ENCODE measurements around the gene TRIM26. TPM values are rescaled to one million over a fixed set of nuclear protein-coding genes. Genes with fewer than 3 reads are reported as not detected.

TRIM26 gene, protein sequence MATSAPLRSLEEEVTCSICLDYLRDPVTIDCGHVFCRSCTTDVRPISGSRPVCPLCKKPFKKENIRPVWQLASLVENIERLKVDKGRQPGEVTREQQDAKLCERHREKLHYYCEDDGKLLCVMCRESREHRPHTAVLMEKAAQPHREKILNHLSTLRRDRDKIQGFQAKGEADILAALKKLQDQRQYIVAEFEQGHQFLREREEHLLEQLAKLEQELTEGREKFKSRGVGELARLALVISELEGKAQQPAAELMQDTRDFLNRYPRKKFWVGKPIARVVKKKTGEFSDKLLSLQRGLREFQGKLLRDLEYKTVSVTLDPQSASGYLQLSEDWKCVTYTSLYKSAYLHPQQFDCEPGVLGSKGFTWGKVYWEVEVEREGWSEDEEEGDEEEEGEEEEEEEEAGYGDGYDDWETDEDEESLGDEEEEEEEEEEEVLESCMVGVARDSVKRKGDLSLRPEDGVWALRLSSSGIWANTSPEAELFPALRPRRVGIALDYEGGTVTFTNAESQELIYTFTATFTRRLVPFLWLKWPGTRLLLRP
- total RNA-seq (10 to 100 TPM; 15.5 to 29.0 (median 23.2) TPM), polyA plus RNA-seq (10 to 100 TPM; 12.0 to 18.0 TPM)
- long read RNA-seq, donor 1, partial matches to known transcripts, result 7 of 24 reads
- long read RNA-seq, donor 1, other reads (novel, unspliced or antisense), result 13 of 24 reads
- long read RNA-seq, donor 2, partial matches to known transcripts, result 3 of 16 reads
- long read RNA-seq, donor 2, other reads (novel, unspliced or antisense), result 10 of 16 reads
- long read RNA-seq, donor 3, partial matches to known transcripts, result 6 of 14 reads
- long read RNA-seq, donor 3, other reads (novel, unspliced or antisense), result 8 of 14 reads

DNA sequence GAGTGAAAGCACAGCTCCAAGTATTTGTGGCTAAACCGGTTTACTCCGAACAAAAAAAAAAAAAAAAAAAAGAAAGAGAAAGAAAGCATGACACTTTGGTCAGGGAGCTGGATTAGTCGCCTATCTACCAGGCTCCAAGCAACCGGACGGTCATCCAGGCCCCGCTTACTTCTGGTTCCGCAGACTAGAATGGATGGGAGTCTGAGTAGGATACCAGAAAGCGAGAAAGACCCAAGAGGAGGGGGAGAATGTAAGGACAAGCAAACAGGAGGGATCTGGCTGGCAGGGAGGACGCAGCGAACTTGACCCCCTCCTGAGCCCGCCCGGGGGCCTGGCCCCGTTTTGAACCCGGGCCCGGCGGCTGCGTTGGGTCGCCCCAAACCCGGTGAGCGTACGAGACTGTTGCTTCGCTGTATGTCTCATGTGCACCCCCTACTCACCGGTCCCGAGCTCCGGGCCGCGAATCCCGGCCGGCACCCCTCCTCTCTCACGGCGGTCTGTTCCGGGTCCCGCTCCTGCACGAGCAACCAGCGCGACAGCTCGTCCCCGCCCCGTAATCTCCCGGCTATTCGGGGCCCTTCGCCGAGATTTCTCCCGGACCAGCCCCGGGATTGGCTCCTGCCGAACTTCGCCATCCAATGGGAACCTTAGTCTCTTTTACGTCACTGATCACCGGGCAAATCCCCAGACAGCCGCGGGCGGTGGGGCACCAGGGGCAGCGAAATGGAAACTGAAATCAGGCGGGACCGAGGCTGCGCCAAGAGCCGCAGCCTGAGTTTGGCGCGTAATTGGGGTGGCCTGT is at the start of gene TRIM26:
Gene TRIM26, minus strand, starts transcription at position 542 of the 802 bp plus-strand sequence. CDS start 14,303 bp downstream, outside the sequence.
- peak within 1 kb of the TSS; percentile 68 to 91 (median 82) for H3K4me3 ChIP-seq
- ATAC-seq (peak; percentile 95 to 98 (median 96)), DNase-seq (peak; percentile 96 to 98)
- peak within 1 kb of the TSS; percentile 82 to 97 (median 94) for H3K27ac ChIP-seq
- H3K36me3 ChIP-seq, result no peaks in the 10 kb centered on the region
- no peaks in the 10 kb centered on the region for H3K27me3 ChIP-seq
- no peaks in the 10 kb centered on the region for H3K9me3 ChIP-seq
- peaks cover 0 to 47% (median 30%) of the 10 kb centered on the region in 9 donors for H3K4me1 ChIP-seq
- 0% methylated on average over 50 to 59 of the region's 59 CpGs for WGBS, 2 donors
- intact Hi-C loops (cut with DNase I), result loop anchor here in 3 of 10 donors (1.0 to 10.0 kb wide), 2 partner anchors 112 to 113 kb away; partner anchors contain the start of gene TRIM39 (in 3 of the 3)
- TF ChIP-seq, protein P1, sequence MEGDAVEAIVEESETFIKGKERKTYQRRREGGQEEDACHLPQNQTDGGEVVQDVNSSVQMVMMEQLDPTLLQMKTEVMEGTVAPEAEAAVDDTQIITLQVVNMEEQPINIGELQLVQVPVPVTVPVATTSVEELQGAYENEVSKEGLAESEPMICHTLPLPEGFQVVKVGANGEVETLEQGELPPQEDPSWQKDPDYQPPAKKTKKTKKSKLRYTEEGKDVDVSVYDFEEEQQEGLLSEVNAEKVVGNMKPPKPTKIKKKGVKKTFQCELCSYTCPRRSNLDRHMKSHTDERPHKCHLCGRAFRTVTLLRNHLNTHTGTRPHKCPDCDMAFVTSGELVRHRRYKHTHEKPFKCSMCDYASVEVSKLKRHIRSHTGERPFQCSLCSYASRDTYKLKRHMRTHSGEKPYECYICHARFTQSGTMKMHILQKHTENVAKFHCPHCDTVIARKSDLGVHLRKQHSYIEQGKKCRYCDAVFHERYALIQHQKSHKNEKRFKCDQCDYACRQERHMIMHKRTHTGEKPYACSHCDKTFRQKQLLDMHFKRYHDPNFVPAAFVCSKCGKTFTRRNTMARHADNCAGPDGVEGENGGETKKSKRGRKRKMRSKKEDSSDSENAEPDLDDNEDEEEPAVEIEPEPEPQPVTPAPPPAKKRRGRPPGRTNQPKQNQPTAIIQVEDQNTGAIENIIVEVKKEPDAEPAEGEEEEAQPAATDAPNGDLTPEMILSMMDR (IDR thresholded peaks at IDR 0.05), result no peak

DNA sequence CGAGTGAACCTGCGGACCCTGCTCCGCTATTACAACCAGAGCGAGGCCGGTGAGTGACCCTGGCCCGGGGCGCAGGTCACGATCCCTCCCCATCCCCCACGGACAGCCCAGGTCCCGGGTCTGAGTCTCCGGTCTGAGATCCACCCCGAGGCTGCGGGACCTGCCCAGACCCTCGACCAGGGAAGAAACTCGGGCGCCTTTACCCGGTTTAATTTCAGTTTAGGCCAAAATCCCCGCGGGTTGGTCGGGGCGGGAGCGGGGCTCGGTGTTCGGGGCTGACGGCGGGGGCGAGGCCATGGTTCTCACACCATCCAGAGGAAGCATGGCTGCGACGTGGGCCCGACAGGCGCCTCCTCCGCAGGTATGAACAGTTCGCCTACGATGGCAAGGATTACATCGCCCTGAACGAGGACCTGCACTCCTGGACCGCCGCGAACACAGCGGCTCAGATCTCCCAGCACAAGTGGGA is 46.9 kb upstream of the TRIM26 start:
- Histone ChIP-seq H3K36me3 (peaks cover 0 to 5% (median 0%) of the 10 kb centered on the region in 9 donors), H3K4me1 (peaks cover 0 to 17% (median 7%) of the 10 kb centered on the region in 9 donors), H3K4me3 (peak overlapping the region; percentile 48 to 99 (median 89)), H3K27me3 (peaks cover 0 to 20% (median 0%) of the 10 kb centered on the region in 7 donors), H3K27ac (peak overlapping the region in 6 of 10 donors; percentile 71 to 91 (median 78)), H3K9me3 (no peaks in the 10 kb centered on the region)
- intact Hi-C loops (cut with DNase I), result loop anchor here in 1 of 10 donors (5.0 kb wide), 1 partner anchor 67 kb away; the partner anchor contains the start of gene TRIM39
- peak in 7 of 8 donors; percentile 5 to 31 (median 20) for ATAC-seq
- WGBS, 2 donors, result 9 to 10% methylated on average over 39 to 40 of the region's 40 CpGs
- TF ChIP-seq, protein P1 (IDR thresholded peaks at IDR 0.05), result peak in 1 of 9 donors; percentile 1
- DNase-seq, result peak in 1 of 2 donors; percentile 13

DNA sequence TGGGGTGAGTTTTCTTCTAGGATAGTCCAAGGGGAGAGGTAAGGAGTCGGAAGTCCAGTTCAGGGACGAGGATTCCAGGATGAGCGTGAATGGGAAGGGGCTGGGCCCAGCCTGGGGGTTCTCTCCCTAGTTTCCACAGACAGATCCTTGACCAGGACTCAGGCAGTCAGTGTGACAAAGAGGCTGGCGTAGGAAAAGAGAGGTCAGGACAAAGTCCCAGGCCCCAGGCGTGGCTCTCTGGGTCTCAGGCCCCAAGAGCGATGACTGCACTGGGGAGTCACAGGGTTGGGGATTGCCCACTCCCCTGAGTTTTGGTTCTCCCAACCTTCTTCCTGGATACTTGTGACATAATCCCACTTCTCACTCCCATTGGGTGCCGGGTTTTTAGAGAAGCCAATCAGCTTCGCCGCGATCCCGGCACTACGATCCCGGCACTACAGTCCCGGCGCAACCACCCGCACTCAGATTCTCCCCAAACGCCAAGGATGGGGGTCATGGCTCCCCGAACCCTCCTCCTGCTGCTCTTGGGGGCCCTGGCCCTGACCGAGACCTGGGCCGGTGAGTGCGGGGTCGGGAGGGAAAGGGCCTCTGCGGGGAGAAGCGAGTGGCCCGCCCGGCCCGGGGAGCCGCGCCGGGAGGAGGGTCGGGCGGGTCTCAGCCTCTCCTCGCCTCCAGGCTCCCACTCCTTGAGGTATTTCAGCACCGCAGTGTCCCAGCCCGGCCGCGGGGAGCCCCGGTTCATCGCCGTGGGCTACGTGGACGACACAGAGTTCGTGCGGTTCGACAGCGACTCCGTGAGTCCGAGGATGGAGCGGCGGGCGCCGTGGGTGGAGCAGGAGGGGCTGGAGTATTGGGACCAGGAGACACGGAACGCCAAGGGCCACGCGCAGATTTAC is 46.2 kb upstream of the TRIM26 start:
- peak; percentile 94 to 97 (median 96) for ATAC-seq
- peaks cover 0 to 5% (median 0%) of the 10 kb centered on the region in 9 donors for H3K36me3 ChIP-seq
- no peaks in the 10 kb centered on the region for H3K9me3 ChIP-seq
- peaks cover 0 to 20% (median 0%) of the 10 kb centered on the region in 7 donors for H3K27me3 ChIP-seq
- H3K27ac ChIP-seq, result peak overlapping the region in 9 of 10 donors; percentile 56 to 91 (median 79)
- WGBS, 2 donors, result 1% methylated on average over 56 of the region's 56 CpGs
- TF ChIP-seq, protein P1 (IDR thresholded peaks at IDR 0.05), result peak in 7 of 9 donors; percentile 17 to 59 (median 31)
- DNase-seq, result peak; percentile 56 to 81
- peak overlapping the region; percentile 48 to 99 (median 89) for H3K4me3 ChIP-seq
- peaks cover 0 to 17% (median 7%) of the 10 kb centered on the region in 9 donors for H3K4me1 ChIP-seq
- intact Hi-C loops (cut with DNase I), result loop anchor here in 1 of 10 donors (2.0 to 5.0 kb wide), 2 partner anchors 41 to 68 kb away; partner anchors contain the start of gene TRIM39

Data from heart right ventricle (tissue), 16 donors.